ENCODE results near the gene SARS1.
"Not testable (repeated sequence)": the region's sequence is repeated elsewhere in the genome, so short reads cannot be mapped to it uniquely, and the experiment has no call there.

The SARS1 gene

GRCh38 chr1:109193653-109194590, 19.8 kb upstream of the SARS1 start:
- DNase-seq (ENCODE audit: low read depth in 2 of 2): peak in 1 of 2 donors; percentile 11

- DNase-seq (ENCODE audit: low read depth in 2 of 2): no peak
Measured at GRCh38 chr1:109197158-109198042, 16.3 kb upstream of the SARS1 start.

GRCh38 chr1:109198043-109198695, 15.5 kb upstream of the SARS1 start:
- no peak for DNase-seq (ENCODE audit: low read depth in 2 of 2)

DNA sequence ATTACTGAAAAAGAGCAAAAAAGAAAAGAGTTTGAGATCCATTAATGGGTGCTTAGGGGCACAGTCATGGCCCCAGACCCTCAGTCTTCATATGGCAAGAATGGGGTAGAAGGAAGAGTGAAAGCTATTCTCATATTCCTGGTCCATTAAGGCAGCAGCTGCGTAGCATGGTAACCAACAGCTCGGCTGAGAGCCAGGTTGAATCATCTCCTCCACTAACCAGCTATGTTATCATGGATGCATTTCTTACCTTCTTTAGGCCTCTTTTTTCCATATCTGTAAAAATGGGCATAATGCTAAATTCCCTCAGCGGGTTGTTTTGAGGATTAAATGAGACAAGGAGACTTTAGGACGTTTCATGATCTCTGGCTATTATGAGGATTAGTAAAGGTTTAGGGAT, 15.0 kb upstream of the SARS1 start:
- DNase-seq (ENCODE audit: low read depth in 2 of 2): no peak

DNA sequence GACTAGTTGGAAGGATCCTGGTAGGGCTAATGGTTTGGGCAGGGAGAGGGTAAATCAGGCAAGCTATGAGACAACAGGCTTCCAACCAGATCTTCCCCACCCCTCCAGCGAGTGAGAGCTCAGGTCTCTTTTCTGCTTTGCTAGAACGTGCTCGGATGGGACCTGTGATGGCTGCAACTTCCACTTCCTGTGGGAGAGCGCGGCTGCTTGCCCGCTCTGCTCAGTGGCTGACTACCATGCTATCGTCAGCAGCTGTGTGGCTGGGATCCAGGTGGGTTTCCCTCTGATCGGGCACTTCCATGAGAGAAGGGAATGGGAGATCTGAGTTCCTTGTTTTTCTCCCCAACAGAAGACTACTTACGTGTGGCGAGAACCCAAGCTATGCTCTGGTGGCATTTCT, 14.0 kb upstream of the SARS1 start:
- DNase-seq (ENCODE audit: low read depth in 2 of 2): no peak

DNA sequence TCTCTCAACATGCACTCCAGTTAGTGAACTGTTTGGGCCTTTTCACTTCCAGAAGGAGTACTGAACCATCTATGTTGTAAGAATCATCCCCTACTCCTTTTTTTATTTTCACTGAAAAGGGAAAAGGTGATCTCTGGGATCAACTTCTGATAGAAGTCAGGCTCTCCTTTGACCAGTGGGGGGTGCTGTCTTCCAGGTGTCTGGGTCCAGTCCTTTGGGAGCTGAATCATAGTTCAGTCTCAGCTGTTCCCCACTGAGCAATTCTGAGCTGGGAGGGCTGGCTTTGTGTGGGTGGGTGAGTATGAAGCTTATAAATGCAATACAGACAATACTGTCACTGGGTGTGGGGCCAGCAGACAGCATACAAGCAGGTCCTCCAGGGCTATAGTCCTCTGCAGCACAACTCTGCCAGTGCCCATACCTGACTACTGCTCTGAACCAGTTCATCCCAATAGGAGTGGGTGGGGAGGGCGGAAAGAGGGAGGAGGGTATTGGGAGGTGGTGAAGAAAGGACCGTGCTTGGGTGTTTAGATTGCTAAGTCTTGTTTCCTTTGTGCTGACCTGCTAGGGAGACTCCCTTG, 12.5 kb upstream of the SARS1 start:
- DNase-seq (ENCODE audit: low read depth in 2 of 2): peak; percentile 12 to 23

DNA sequence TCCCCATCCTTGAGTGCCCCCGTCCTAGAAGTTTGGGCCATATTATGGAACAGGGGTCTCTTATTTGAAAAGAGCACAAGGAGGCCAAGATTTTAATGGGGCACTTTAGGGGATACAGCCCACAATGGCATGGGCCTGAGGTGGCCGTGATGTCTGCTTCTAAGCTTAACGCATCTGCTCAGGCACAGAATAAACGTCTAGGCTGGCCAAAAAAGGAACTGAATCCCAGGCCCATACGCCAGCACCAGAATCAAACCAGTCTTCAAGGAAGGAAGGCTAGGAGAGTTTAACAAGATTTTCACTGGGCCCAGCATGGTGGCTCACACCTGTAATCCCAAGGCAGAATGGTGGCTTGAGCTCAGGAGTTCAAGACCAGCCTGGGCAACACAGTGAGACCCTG, 9.2 kb upstream of the SARS1 start:
- DNase-seq (ENCODE audit: low read depth in 2 of 2): no peak

GRCh38 chr1:109206339-109206738, 7.4 kb upstream of the SARS1 start:
- DNase-seq (ENCODE audit: low read depth in 2 of 2): no peak

GRCh38 chr1:109207467-109208103, 6.1 kb upstream of the SARS1 start:
- no peak for DNase-seq (ENCODE audit: low read depth in 2 of 2)

- no peak for DNase-seq (ENCODE audit: low read depth in 2 of 2)
Measured at GRCh38 chr1:109208394-109208793, 5.3 kb upstream of the SARS1 start.

- no peak for DNase-seq (ENCODE audit: low read depth in 2 of 2)
Measured at GRCh38 chr1:109208836-109209463, 4.8 kb upstream of the SARS1 start.

- DNase-seq (ENCODE audit: low read depth in 2 of 2): no peak
Measured at GRCh38 chr1:109210058-109210457, 3.7 kb upstream of the SARS1 start.

DNA sequence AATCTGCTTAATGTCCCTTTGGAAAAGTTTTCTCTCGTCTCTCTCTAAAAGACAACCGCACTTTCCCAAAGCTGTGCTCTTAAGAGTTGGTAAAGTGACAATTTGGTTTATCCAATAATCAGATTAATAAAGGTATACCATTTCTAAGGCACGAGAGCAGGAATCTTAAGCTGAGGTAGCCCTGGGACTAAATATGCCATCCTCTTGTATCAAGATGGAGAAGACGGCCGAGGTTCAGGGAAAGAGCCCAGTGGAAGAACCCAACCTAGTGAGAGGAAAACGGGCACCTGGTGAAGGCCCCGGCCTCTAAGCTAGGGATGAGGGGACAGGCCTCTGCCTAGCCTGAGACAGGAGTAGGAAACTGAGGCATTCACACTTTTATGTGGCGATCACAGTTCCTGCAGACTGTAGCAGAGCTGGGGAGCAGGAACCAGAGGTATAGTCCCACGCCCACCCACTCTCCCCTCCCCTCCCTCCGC, 334 bp upstream of the SARS1 start:
- DNase-seq (ENCODE audit: low read depth in 2 of 2): no peak

DNA sequence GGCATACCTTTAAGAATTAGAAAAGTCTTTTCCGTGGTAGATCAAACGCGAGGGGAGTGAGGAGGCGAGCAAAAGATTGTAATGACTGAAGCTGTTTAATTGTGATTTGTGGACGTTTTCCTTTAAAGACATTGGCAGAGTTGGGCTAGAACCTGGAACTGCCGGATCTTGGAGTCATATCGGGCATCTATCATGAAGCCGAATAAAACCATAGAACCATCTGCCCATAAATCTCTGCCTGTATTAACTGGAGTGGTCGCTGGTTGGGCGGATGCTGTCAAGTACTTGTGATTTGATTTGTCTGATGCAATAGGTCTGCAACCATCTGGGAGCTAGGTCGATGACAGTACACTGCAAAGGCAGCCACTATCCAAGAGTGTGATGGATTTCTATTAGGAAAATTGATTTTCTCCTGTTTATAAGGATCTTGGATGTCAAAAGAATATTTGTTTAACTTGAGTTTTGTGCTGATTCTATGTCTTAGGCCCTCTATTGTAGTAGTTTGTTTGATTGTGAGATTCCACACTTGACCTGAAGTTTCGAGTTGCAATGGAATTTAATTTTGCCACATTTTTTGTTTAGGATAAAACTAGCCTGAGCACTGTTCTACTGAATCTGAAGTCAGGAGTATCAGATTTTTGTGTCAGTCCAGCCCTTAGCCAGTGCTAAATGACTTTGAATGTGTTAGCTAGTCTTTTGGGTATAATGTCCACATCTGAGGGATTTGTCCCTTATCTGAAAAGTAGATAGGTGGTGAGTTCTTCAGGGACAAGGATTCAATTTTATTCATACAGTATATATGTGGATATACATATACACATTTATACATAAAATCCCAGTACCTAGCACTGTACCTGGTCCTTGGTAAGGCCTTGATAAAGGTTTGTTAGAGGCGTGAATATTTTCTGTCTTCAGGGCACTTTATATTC, 1.2 kb downstream of the SARS1 start:
- DNase-seq (ENCODE audit: low read depth in 2 of 2): no peak

DNA sequence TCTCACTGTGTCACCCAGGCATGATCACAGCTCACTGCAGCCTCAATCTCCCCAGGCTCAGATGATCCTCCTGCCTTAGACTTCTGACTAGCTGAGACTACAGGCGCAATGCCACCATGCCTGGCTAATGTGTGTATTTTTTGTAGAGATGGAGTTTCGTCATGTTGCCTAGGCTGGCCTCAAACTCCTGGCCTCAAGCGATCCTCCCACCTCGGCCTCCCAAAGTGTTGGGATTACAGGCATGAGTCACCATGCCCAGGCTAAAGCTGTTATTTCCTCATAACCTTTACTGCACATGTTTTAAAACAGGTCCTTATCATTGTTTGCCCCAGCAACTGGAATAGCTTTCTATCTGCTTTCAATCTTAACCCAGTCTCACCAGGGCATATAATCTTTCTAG, 2.9 kb downstream of the SARS1 start:
- DNase-seq (ENCODE audit: low read depth in 2 of 2): no peak

- no peak for DNase-seq (ENCODE audit: low read depth in 2 of 2)
Measured at GRCh38 chr1:109218516-109218915, 4.8 kb downstream of the SARS1 start.

- DNase-seq (ENCODE audit: low read depth in 2 of 2): not testable (repeated sequence)
Measured at GRCh38 chr1:109221201-109221600, 7.5 kb downstream of the SARS1 start.

DNA sequence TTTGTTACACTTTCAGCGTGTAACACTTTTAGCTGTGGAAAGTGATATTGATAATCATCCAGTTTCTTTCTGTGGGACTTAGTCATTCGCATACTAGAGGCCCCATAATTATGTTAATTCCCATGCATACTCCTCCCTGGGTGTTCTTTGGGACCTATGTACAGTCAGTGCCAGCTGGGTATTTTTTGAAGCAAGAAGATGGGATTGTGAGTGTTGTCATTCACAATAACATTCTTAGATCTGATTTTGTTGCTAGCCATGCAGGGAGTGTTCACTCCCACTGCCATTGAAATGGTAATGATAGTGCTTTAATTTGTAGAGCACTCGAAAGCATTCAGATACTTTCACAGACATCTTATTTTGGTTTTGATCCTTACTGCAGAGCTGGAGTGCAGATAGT, 11.6 kb downstream of the SARS1 start:
- DNase-seq (ENCODE audit: low read depth in 2 of 2): no peak

DNA sequence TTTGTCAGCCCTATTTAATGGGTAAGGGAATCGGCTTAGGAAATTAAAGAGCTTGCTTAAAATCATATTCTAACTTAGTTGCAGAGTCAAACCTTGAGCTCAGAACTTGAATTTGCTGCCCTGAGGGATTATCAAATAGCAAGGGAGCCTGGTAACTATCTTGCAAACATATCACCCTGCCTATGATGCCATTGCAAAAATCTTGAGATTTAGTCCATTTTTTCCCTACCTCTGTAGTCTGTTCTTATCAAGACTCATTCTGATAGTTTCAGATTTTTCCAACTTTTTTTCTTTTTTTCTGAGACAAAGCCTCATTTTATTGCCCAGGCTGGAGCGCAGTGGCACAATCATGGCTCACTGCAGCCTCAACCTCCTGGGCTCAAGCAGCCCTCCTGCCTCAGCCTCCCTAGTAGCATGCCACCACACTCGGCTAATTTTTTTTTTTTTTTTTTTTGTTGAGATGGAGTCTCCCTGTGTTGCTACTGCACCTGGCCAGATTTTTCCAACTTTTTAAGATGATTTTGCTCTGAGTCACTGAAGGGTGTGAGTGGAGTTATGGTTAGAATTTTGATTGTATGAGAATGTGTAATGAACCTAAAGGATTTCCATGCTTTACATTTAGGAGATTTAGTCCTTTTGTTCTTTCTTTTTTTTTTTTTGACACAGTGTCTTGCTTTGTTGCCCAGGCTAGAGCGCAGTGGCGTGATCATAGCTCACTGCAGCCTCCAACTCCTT, 12.2 kb downstream of the SARS1 start:
- DNase-seq (ENCODE audit: low read depth in 2 of 2): no peak

Measured in activated CD8-positive, alpha-beta memory T cell treated with anti-CD3 and anti-CD28 coated beads for 4 hours (primary cell).